Astrocyte of the spinal cord (primary cell): Measurements from ENCODE around the gene CRIP2.

ENCODE experiments used
- DNase-seq: peaks from one replicate; pipeline ENCODE4 v3.0.0; 2011; ENCODE audit warnings: low read depth, low spot score
- H3K4me3 ChIP-seq: 2 replicates; pipeline ENCODE4 v1.5.1; 2011; ENCODE audit warnings: low read depth, mild to moderate bottlenecking, low read length, moderate library complexity
- CTCF ChIP-seq: IDR thresholded peaks from 2 replicates; pipeline ENCODE4 v1.5.1; 2012; ENCODE audit warnings: low read depth, mild to moderate bottlenecking, low read length, inconsistent platforms
- in situ Hi-C: cut with HindIII; loops from 2 replicates; pipeline ENCODE4 v1.10.0; 2017; ENCODE audit warnings: low sequenced_read_pairs

Gene CRIP2

GRCh38 chr14:105470350-105471296, 4.0 kb upstream of the CRIP2 start:
- no peak overlapping the region for H3K4me3 ChIP-seq
- DNase-seq = peak; percentile 25
- TF ChIP-seq CTCF = no peak
- in situ Hi-C loops = no loop called here

- no peak overlapping the region for H3K4me3 ChIP-seq
- in situ Hi-C loops = no loop called here
- TF ChIP-seq CTCF = peak; percentile 21
- no peak for DNase-seq
Observed at GRCh38 chr14:105471297-105471821, 3.3 kb upstream of the CRIP2 start.

GRCh38 chr14:105471823-105472485, 2.7 kb upstream of the CRIP2 start:
- in situ Hi-C loops = no loop called here
- DNase-seq = no peak
- TF ChIP-seq CTCF = no peak
- no peak overlapping the region for H3K4me3 ChIP-seq

- no peak for DNase-seq
- no peak for TF ChIP-seq CTCF
- no peak overlapping the region for H3K4me3 ChIP-seq
- in situ Hi-C loops = no loop called here
Observed at GRCh38 chr14:105472486-105472991, 2.1 kb upstream of the CRIP2 start.

- DNase-seq = no peak
- H3K4me3 ChIP-seq = no peak overlapping the region
- no peak for TF ChIP-seq CTCF
- in situ Hi-C loops = no loop called here
Observed at GRCh38 chr14:105473033-105473676, 1.5 kb upstream of the CRIP2 start.

- TF ChIP-seq CTCF = no peak
- in situ Hi-C loops = no loop called here
- peak overlapping the region; percentile 38 for H3K4me3 ChIP-seq
- DNase-seq = peak; percentile 95
Observed at GRCh38 chr14:105473677-105474482, 741 bp upstream of the CRIP2 start.
